PC-3 (cell line): ENCODE data around the gene UCN2. TPM values are rescaled to one million over a fixed set of nuclear protein-coding genes. Genes with fewer than 3 reads are reported as not detected.

Experiments used
- ATAC-seq: fragments of 200-7000 bp; cut with Tn5 transposase; 2 replicates; pipeline ENCODE4 v1.9.1; 2020; ENCODE audit warnings: mild to moderate bottlenecking, moderate library complexity
- BruUV-seq: library from RNA; stranded (reverse); fragments of 400-500 nt; replicated peaks from 2 replicates; lab custom pipeline; 2021; lab: Mats Ljungman, UMichigan
- CTCF ChIA-PET: fragments of 300-600 bp; sonication (Branson Sonifier 250); formaldehyde crosslinking; loops from one replicate; lab custom pipeline; 2022; ENCODE audit warnings: antibody characterized with exemption; lab: Charles Lee
- POLR2A ChIA-PET: fragments of 300-600 bp; sonication (Branson Sonifier 250); formaldehyde crosslinking; loops from one replicate; lab custom pipeline; 2022; ENCODE audit warnings: antibody characterized with exemption; ENCODE audit not compliant: unreplicated experiment; lab: Charles Lee
- DNase-seq: peaks from one replicate; pipeline ENCODE4 v3.0.0-alpha.2; 2015
- H2AFZ ChIP-seq: fragments of 300-600 bp; sonication (generic); 2 replicates; pipeline ENCODE4 v1.6.0; 2016; ENCODE audit warnings: antibody characterized with exemption, low read length
- H3F3A ChIP-seq: fragments of 300-600 bp; sonication (generic); one replicate; pipeline ENCODE4 v1.6.0; 2017; ENCODE audit warnings: antibody characterized with exemption, low read length, control low read depth, mild to moderate bottlenecking; ENCODE audit not compliant: unreplicated experiment
- H3K27ac ChIP-seq: fragments of 300-600 bp; sonication (generic); 2 replicates; pipeline ENCODE4 v1.5.1; 2016; ENCODE audit warnings: mild to moderate bottlenecking, low read length
- H3K27me3 ChIP-seq: fragments of 300-600 bp; sonication (generic); 2 replicates; pipeline ENCODE4 v1.6.1; 2016; ENCODE audit warnings: low read length, mixed read lengths
- H3K36me3 ChIP-seq: fragments of 300-600 bp; sonication (generic); 2 replicates; pipeline ENCODE4 v1.6.1; 2016; ENCODE audit warnings: low read depth, mixed run types, low read length, mixed read lengths
- H3K4me1 ChIP-seq: fragments of 300-600 bp; sonication (generic); 2 replicates; pipeline ENCODE4 v1.5.1; 2016; ENCODE audit warnings: low read length; ENCODE audit not compliant: insufficient read depth
- H3K4me2 ChIP-seq: fragments of 300-600 bp; sonication (generic); 2 replicates; pipeline ENCODE4 v1.6.0; 2016; ENCODE audit warnings: low read length
- H3K4me3 ChIP-seq: fragments of 300-600 bp; sonication (generic); 2 replicates; pipeline ENCODE4 v1.5.1; 2016; ENCODE audit warnings: mild to moderate bottlenecking, low read length, mixed read lengths
- H3K79me2 ChIP-seq: fragments of 300-600 bp; sonication (generic); 2 replicates; pipeline ENCODE4 v1.6.1; 2017; ENCODE audit warnings: low read length, mixed read lengths
- H3K9ac ChIP-seq: fragments of 300-600 bp; sonication (generic); 2 replicates; pipeline ENCODE4 v1.6.0; 2016; ENCODE audit warnings: mild to moderate bottlenecking, low read length
- H3K9me2 ChIP-seq: fragments of 300-600 bp; sonication (generic); replicated peaks from 2 replicates; pipeline ENCODE4 v1.6.1; 2016; ENCODE audit warnings: mixed run types, low read length, mixed read lengths
- H3K9me3 ChIP-seq: fragments of 300-600 bp; sonication (generic); 2 replicates; pipeline ENCODE4 v1.6.1; 2016; ENCODE audit warnings: low read length, mixed read lengths
- H4K20me1 ChIP-seq: fragments of 300-600 bp; sonication (generic); 2 replicates; pipeline ENCODE4 v1.6.1; 2016; ENCODE audit warnings: low read length, mixed read lengths
- CTCF ChIP-seq: fragments of 300-600 bp; sonication (generic); conservative IDR thresholded peaks from 2 replicates; pipeline ENCODE4 v1.5.1; 2017; ENCODE audit warnings: antibody characterized with exemption, low read depth, mild to moderate bottlenecking, low read length
- EZH2 ChIP-seq: fragments of 300-600 bp; sonication (generic); IDR thresholded peaks from one replicate; pipeline ENCODE4 v1.6.1; 2017; ENCODE audit warnings: antibody characterized with exemption, mild to moderate bottlenecking, low read length; ENCODE audit not compliant: unreplicated experiment
- EZH2phosphoT487 ChIP-seq: fragments of 300-600 bp; sonication (generic); IDR thresholded peaks from 2 replicates; pipeline ENCODE4 v1.6.1; 2018; ENCODE audit warnings: mild to moderate bottlenecking, antibody characterized with exemption, low read length, borderline replicate concordance
- intact Hi-C: fragments of 100-400 bp; cut with micrococcal nuclease; formaldehyde crosslinking; loops from 2 replicates; pipeline ENCODE4 v1.9.0; 2023
- microRNA-seq: library from miRNA; unstranded; fragments of <30 nt; microRNA quantifications from one replicate; pipeline ENCODE4 v1.1.0, GENCODE V29; 2020; ENCODE audit not compliant: unreplicated experiment
- total RNA-seq: library from RNA; depleted of rRNA; stranded (reverse); fragments of >200 nt; gene quantifications from 2 replicates; pipeline ENCODE4 v1.2.3, GENCODE V29; 2014; rRNA removed

The UCN2 gene
- total RNA-seq, 1 experiment from 2014 or later: 0.91 TPM

GRCh38 chr3:48516571-48516970 is 47.0 kb downstream of the UCN2 start:
- H3K4me1 ChIP-seq: no peaks in the 10 kb centered on the region
- no peak overlapping the region for H3K4me3 ChIP-seq
- H3K36me3 ChIP-seq: peaks cover 5% of the 10 kb centered on the region; the same call in 1 of the 2 replicates
- no peak overlapping the region for H2AFZ ChIP-seq
- no peak for DNase-seq
- ATAC-seq: 0 out of 2 replicates have a peak, but pooled peaks have one; percentile 19
- TF ChIP-seq CTCF (no peak), EZH2phosphoT487 (no peak), EZH2 (no peak)
- BruUV-seq: no TSS peak
- no peaks in the 10 kb centered on the region for H3K9me2 ChIP-seq
- no peaks in the 10 kb centered on the region for H3F3A ChIP-seq
- no peaks in the 10 kb centered on the region for H4K20me1 ChIP-seq
- intact Hi-C loops: no loop called here
- H3K9ac ChIP-seq: no peak overlapping the region
- CTCF ChIA-PET: no interaction called here
- no peak overlapping the region for H3K4me2 ChIP-seq
- no peak overlapping the region for H3K27ac ChIP-seq
- no peaks in the 10 kb centered on the region for H3K79me2 ChIP-seq
- H3K9me3 ChIP-seq: no peaks in the 10 kb centered on the region
- no peaks in the 10 kb centered on the region for H3K27me3 ChIP-seq
- POLR2A ChIA-PET: no interaction called here

GRCh38 chr3:48514431-48515227 is 49.0 kb downstream of the UCN2 start:
- ATAC-seq (no peak), DNase-seq (no peak)
- H3K4me3 ChIP-seq: no peak overlapping the region
- H2AFZ ChIP-seq: no peak overlapping the region
- no peaks in the 10 kb centered on the region for H4K20me1 ChIP-seq
- no peaks in the 10 kb centered on the region for H3K27me3 ChIP-seq
- no peaks in the 10 kb centered on the region for H3K9me3 ChIP-seq
- H3K9me2 ChIP-seq: no peaks in the 10 kb centered on the region
- no peaks in the 10 kb centered on the region for H3K79me2 ChIP-seq
- H3K36me3 ChIP-seq: peaks cover 5% of the 10 kb centered on the region; the same call in 1 of the 2 replicates
- ChIA-PET CTCF (no interaction called here), POLR2A (no interaction called here)
- intact Hi-C loops: no loop called here
- H3F3A ChIP-seq: no peaks in the 10 kb centered on the region
- H3K4me1 ChIP-seq: no peaks in the 10 kb centered on the region
- H3K9ac ChIP-seq: no peak overlapping the region
- H3K27ac ChIP-seq: no peak overlapping the region
- BruUV-seq: no TSS peak
- TF ChIP-seq EZH2 (no peak), CTCF (no peak), EZH2phosphoT487 (no peak)
- H3K4me2 ChIP-seq: no peak overlapping the region

Small RNA genes within 50 kb of the gene (microRNA-seq; reads per million reads assigned to microRNA genes)
- gene MIR6823 (not detected), gene MIR711 (not detected)

Other genes with a start within 250 kb of the UCN2 start
- gene SPINK8, start 230.1 kb downstream of the UCN2 start, total RNA-seq: not detected in 2 replicates
- gene FBXW12, start 191.6 kb downstream of the UCN2 start, total RNA-seq: not detected in 2 replicates
- 31.8 and 35.4 TPM in 2 replicates for gene PLXNB1, start 133.7 kb downstream of the UCN2 start, total RNA-seq
- gene CCDC51, start 123.7 kb downstream of the UCN2 start, total RNA-seq: 27.8 and 30.9 TPM in 2 replicates
- gene TMA7, start 123.5 kb downstream of the UCN2 start, total RNA-seq: 517 and 618 TPM in 2 replicates
- 13.9 and 16.1 TPM in 2 replicates for gene ATRIP, start 117.0 kb downstream of the UCN2 start, total RNA-seq
- 159 and 164 TPM in 2 replicates for gene SHISA5, start 59.6 kb downstream of the UCN2 start, total RNA-seq
- gene PFKFB4, start 7.0 kb downstream of the UCN2 start, total RNA-seq: 33.5 and 35.2 TPM in 2 replicates
- 7.9 and 10.6 TPM in 2 replicates for gene COL7A1, start 31.5 kb upstream of the UCN2 start, total RNA-seq
- gene UQCRC1, start 45.9 kb upstream of the UCN2 start, total RNA-seq: 575 and 622 TPM in 2 replicates
- gene TMEM89, start 58.0 kb upstream of the UCN2 start, total RNA-seq: not detected in 2 replicates
- gene SLC26A6, start 71.7 kb upstream of the UCN2 start, total RNA-seq: 38.1 and 44.9 TPM in 2 replicates
- gene CELSR3, start 99.1 kb upstream of the UCN2 start, total RNA-seq: 0.92 and 1.1 TPM in 2 replicates
- 56.3 and 66.8 TPM in 2 replicates for gene NCKIPSD, start 122.1 kb upstream of the UCN2 start, total RNA-seq
- gene IP6K2, start 153.4 kb upstream of the UCN2 start, total RNA-seq: 88.1 and 102 TPM in 2 replicates